Esophagus muscularis mucosa (tissue), 4 donors: ENCODE data around the gene CFAP161.

Experiments used
- CTCF ChIP-seq, 3 experiments: fragments of 200-600 bp in 2 of 3; fragments of 450-650 bp in 1 of 3; sonication (generic) in 2 of 3; IDR thresholded peaks; one replicate each; pipeline ENCODE4 v1.5.1; 2017 to 2019; ENCODE audit warnings: antibody characterized with exemption in 3 of 3, mild to moderate bottlenecking in 2 of 3, moderate library complexity in 1 of 3
- EP300 ChIP-seq: sonication (generic); formaldehyde crosslinking; IDR thresholded peaks from one replicate; pipeline ENCODE4 v1.6.1; 2017; ENCODE audit warnings: antibody characterized with exemption
- POLR2A ChIP-seq: fragments of 450-650 bp; IDR thresholded peaks from one replicate; pipeline ENCODE4 v1.6.1; 2017; ENCODE audit warnings: antibody characterized with exemption, moderate library complexity, mild to moderate bottlenecking, low read depth
- POLR2AphosphoS5 ChIP-seq, 2 donors: sonication (generic); formaldehyde crosslinking; IDR thresholded peaks; one replicate each; pipeline ENCODE4 v1.6.1; 2017; ENCODE audit warnings: antibody characterized with exemption in 2 of 2

- TF ChIP-seq POLR2A (no peak), CTCF (IDR thresholded peaks at IDR 0.05) (no peak), EP300 (no peak), POLR2AphosphoS5 (IDR thresholded peaks at IDR 0.05) (no peak)
Measured at GRCh38 chr15:81133782-81134461, at the start of gene CFAP161.
